ENCODE measurements around the gene TERC. TPM values are rescaled to one million over a fixed set of nuclear protein-coding genes. Genes with fewer than 3 reads are reported as not detected.
A peak's percentile ranks its signal among the peaks of the same experiment; 100 is the strongest.

The TERC gene
- total RNA-seq (10 to 100 TPM; 12.4 to 17.5 TPM), polyA plus RNA-seq (1 to 10 TPM in 2 of 3 donors, not detected in 1; 1.4 to 1.6 TPM), total RNA-seq (0 to 0.71 (median 0.04) reads per million in 6 experiments)

GRCh38 chr3:169764882-169765612 lies at the start of gene TERC:
Gene TERC (minus strand): TSS chr3:169765060.
- POLR2A ChIA-PET: interaction anchor here (0.6 to 5.1 kb wide), 15 partner anchors 8 to 1105 kb away, joined by 3 to 105 read pairs (median 6); partner anchors contain the start of genes LRRC34, LRRIQ4, MYNN and PHC3
- Mint-ChIP-seq H3K27me3 (no peaks in the 10 kb centered on the region), H3K36me3 (no peaks in the 10 kb centered on the region), H3K9me3 (peaks cover 0 to 10% (median 2%) of the 10 kb centered on the region in 9 donors), H3K4me1 (peaks cover 8 to 30% (median 29%) of the 10 kb centered on the region in 4 donors), H3K4me3 (peak within 1 kb of the TSS; percentile 87 to 98 (median 96)), H3K27ac (peak within 1 kb of the TSS; percentile 95 to 100 (median 98))
- DNase-seq (peak; percentile 83 to 98 (median 94)), ATAC-seq (peak; percentile 87 to 90)

GRCh38 chr3:169813757-169814517 lies 49.1 kb upstream of the TERC start:
- peak; percentile 77 to 86 for ATAC-seq
- POLR2A ChIA-PET: interaction anchor here (3.5 kb wide), 1 partner anchor 41 kb away, joined by 21 read pairs; the partner anchor contains the start of gene MYNN

DNA sequence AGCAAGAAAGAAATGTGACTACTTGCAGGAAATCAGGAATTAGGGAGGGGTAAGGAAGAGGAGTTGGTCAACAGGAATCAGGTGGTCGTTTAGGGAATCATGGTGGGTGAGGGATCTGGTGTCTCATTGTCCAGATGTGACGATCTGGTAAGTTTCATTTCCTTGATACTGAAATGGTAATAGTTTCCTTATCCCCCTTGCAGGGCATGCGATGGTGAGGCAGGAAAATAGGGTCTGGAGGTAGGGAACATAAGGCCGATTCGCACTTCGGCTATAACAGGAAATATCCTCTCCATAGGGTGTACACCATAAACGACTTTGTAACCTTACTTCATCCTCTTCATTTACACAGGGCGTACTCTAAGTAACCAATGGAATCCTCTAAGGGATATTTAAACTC lies 48.4 kb upstream of the TERC start:
- Mint-ChIP-seq H3K27me3 (peaks cover 0 to 2% (median 0%) of the 10 kb centered on the region in 5 donors), H3K27ac (peak overlapping the region; percentile 42 to 93 (median 78)), H3K36me3 (peaks cover 0 to 6% (median 4%) of the 10 kb centered on the region in 3 donors), H3K9me3 (peaks cover 2 to 26% (median 11%) of the 10 kb centered on the region in 9 donors), H3K4me1 (peaks cover 18 to 24% (median 22%) of the 10 kb centered on the region in 4 donors), H3K4me3 (peak overlapping the region; percentile 78 to 93 (median 88))
- no peak for DNase-seq
- peak; percentile 1 to 2 for ATAC-seq
- POLR2A ChIA-PET: interaction anchor here (0.6 to 3.5 kb wide), 5 partner anchors 11 to 154 kb away, joined by 3 to 21 read pairs (median 5); partner anchors contain the start of genes ACTRT3, MYNN and SEC62

More at GRCh38 chr3:169813757-169814517, 49.1 kb upstream of the TERC start:
- Mint-ChIP-seq H3K4me1 (peaks cover 18 to 24% (median 22%) of the 10 kb centered on the region in 4 donors), H3K27me3 (peaks cover 0 to 2% (median 0%) of the 10 kb centered on the region in 5 donors), H3K27ac (peak overlapping the region; percentile 42 to 93 (median 78)), H3K36me3 (peaks cover 0 to 6% (median 4%) of the 10 kb centered on the region in 3 donors), H3K9me3 (peaks cover 2 to 26% (median 11%) of the 10 kb centered on the region in 9 donors), H3K4me3 (peak overlapping the region; percentile 78 to 93 (median 88))
- peak; percentile 48 to 87 (median 74) for DNase-seq

GRCh38 chr3:169812332-169813235 lies 47.7 kb upstream of the TERC start, which contains the start of the genes LRRC34 and LRRIQ4:
Gene LRRC34 (minus strand): TSS chr3:169812904. CDS start chr3:169812548, 356 bp downstream.
Gene LRRIQ4 (plus strand): TSS chr3:169812870. CDS start chr3:169821922, 9,052 bp downstream.
- Mint-ChIP-seq H3K9me3 (peaks cover 2 to 23% (median 11%) of the 10 kb centered on the region in 9 donors), H3K4me1 (peaks cover 18 to 24% (median 22%) of the 10 kb centered on the region in 4 donors), H3K4me3 (peak within 1 kb of the TSS; percentile 78 to 93 (median 88)), H3K27ac (peak within 1 kb of the TSS; percentile 42 to 93 (median 79)), H3K27me3 (peaks cover 0 to under 1% (median 0%) of the 10 kb centered on the region in 5 donors), H3K36me3 (peaks cover 0 to 6% (median 4%) of the 10 kb centered on the region in 3 donors)
- POLR2A ChIA-PET: interaction anchor here (0.6 to 3.5 kb wide), 6 partner anchors 12 to 154 kb away, joined by 3 to 21 read pairs (median 5); partner anchors contain the start of genes ACTRT3, MYNN, SEC62 and TERC
- DNase-seq: peak; percentile 30 to 81 (median 50)
- ATAC-seq: peak; percentile 62 to 71

- POLR2A ChIA-PET: interaction anchor here (1.1 to 3.5 kb wide), 5 partner anchors 39 to 155 kb away, joined by 3 to 21 read pairs (median 5); partner anchors contain the start of genes ACTRT3, MYNN, SEC62 and TERC
- H3K27me3 Mint-ChIP-seq: no peaks in the 10 kb centered on the region
These were observed 46.9 kb upstream of the TERC start for GRCh38 chr3:169811631-169812331.

DNA sequence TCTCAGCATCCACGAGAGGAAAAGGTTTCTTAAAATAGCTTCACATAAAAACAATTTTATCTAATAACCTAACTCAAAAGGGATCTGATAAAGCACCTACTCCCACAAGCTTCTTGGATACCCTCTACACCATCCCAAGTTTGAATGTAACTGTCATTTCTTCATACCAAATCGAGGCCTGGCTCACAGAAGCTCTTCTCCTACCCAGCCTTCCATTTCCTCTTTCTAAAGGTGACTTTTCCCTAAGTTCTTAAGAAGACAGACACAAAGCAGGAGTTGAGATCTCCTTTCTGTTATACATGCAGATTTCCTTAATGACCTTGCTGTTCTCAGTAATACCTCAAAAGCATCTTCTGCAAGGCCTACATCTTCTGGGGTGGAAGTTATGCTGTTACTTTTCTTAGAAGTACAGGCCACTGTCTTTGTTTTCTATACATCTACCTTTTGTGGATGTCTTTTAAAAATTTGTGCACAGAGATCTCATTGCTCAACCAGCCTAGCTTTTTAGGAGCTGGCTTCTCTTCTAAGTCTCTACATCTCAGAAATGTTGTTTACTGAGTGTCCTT lies 44.5 kb upstream of the TERC start:
- POLR2A ChIA-PET: interaction anchor here (0.6 to 0.7 kb wide), 2 partner anchors 9 to 796 kb away, joined by 3 to 6 read pairs; no protein-coding TSS in a partner anchor
- no peaks in the 10 kb centered on the region for H3K36me3 Mint-ChIP-seq
- H3K27ac Mint-ChIP-seq: peak overlapping the region in 2 of 10 donors; percentile 4 to 15
- H3K4me1 Mint-ChIP-seq: peaks cover 17 to 24% (median 22%) of the 10 kb centered on the region in 4 donors
- DNase-seq (no peak), ATAC-seq (no peak)
- no peak overlapping the region for H3K4me3 Mint-ChIP-seq
- H3K9me3 Mint-ChIP-seq: no peaks in the 10 kb centered on the region
- H3K27me3 Mint-ChIP-seq: no peaks in the 10 kb centered on the region

More at GRCh38 chr3:169811631-169812331, 46.9 kb upstream of the TERC start:
- H3K4me3 Mint-ChIP-seq: peak overlapping the region; percentile 78 to 93 (median 88)
- H3K4me1 Mint-ChIP-seq: peaks cover 18 to 24% (median 22%) of the 10 kb centered on the region in 4 donors
- DNase-seq: peak in 4 of 10 donors; percentile 19 to 69 (median 27)
- H3K9me3 Mint-ChIP-seq: peaks cover 2 to 19% (median 10%) of the 10 kb centered on the region in 9 donors
- H3K27ac Mint-ChIP-seq: peak overlapping the region in 8 of 10 donors; percentile 24 to 83 (median 68)
- ATAC-seq: peak; percentile 37 to 48
- peaks cover 0 to 6% (median 4%) of the 10 kb centered on the region in 3 donors for H3K36me3 Mint-ChIP-seq

GRCh38 chr3:169804681-169805080 lies 39.8 kb upstream of the TERC start:
- H3K4me3 Mint-ChIP-seq: no peak overlapping the region
- H3K27me3 Mint-ChIP-seq: no peaks in the 10 kb centered on the region
- POLR2A ChIA-PET: no interaction called here
- no peaks in the 10 kb centered on the region for H3K9me3 Mint-ChIP-seq
- H3K4me1 Mint-ChIP-seq: no peaks in the 10 kb centered on the region
- no peak overlapping the region for H3K27ac Mint-ChIP-seq
- ATAC-seq (no peak), DNase-seq (no peak)
- no peaks in the 10 kb centered on the region for H3K36me3 Mint-ChIP-seq

- Mint-ChIP-seq H3K27me3 (no peaks in the 10 kb centered on the region), H3K9me3 (no peaks in the 10 kb centered on the region), H3K27ac (peak overlapping the region in 1 of 10 donors; percentile 0), H3K36me3 (peaks cover 0 to 30% (median 5%) of the 10 kb centered on the region in 3 donors), H3K4me3 (no peak overlapping the region), H3K4me1 (peaks cover 0 to 6% (median under 1%) of the 10 kb centered on the region in 4 donors)
- ATAC-seq (no peak), DNase-seq (no peak)
- POLR2A ChIA-PET: no interaction called here
These were observed 27.5 kb upstream of the TERC start for GRCh38 chr3:169792359-169792758.

- Mint-ChIP-seq H3K4me3 (no peak overlapping the region), H3K27ac (peak overlapping the region in 2 of 10 donors; percentile 2 to 55), H3K4me1 (peaks cover 0 to 8% (median under 1%) of the 10 kb centered on the region in 4 donors), H3K27me3 (no peaks in the 10 kb centered on the region), H3K9me3 (no peaks in the 10 kb centered on the region), H3K36me3 (peaks cover 0 to 40% (median 14%) of the 10 kb centered on the region in 3 donors)
- no peak for ATAC-seq
- POLR2A ChIA-PET: interaction anchor here (0.7 kb wide), 1 partner anchor 17 kb away, joined by 3 read pairs; no protein-coding TSS in a partner anchor
- no peak for DNase-seq
These were observed 26.0 kb upstream of the TERC start for GRCh38 chr3:169790687-169791429.

Measured in naive thymus-derived CD8-positive, alpha-beta T cell (primary cell).